H9 (cell line): Measurements from ENCODE around the gene MFN2. TPM values are rescaled to one million over a fixed set of nuclear protein-coding genes. Genes with fewer than 3 reads are reported as not detected.
A peak's percentile ranks its signal among the peaks of the same experiment; 100 is the strongest.

Source experiments
- DNase-seq: peaks from one replicate; pipeline ENCODE4 v3.0.0-alpha.2; 2017
- H2AFZ ChIP-seq: one replicate; pipeline ENCODE4 v1.6.1; 2013; ENCODE audit warnings: mild to moderate bottlenecking, low read length, control low read depth, moderate library complexity
- H2AK5ac ChIP-seq: 2 replicates; pipeline ENCODE4 v1.6.1; 2013; ENCODE audit warnings: low read length, control low read depth, mixed read lengths; ENCODE audit not compliant: insufficient read length
- H2BK120ac ChIP-seq: one replicate; pipeline ENCODE4 v1.6.1; 2013; ENCODE audit warnings: low read depth, mild to moderate bottlenecking, low read length, control low read depth, inconsistent platforms; ENCODE audit not compliant: poor library complexity, severe bottlenecking
- H2BK12ac ChIP-seq: 2 replicates; pipeline ENCODE4 v1.6.1; 2013; ENCODE audit warnings: low read length, control low read depth, mixed read lengths, low read depth; ENCODE audit not compliant: insufficient read length
- H2BK15ac ChIP-seq: 2 replicates; pipeline ENCODE4 v1.6.1; 2013; ENCODE audit warnings: low read depth, low read length, control low read depth
- H2BK20ac ChIP-seq: one replicate; pipeline ENCODE4 v1.6.1; 2013; ENCODE audit warnings: low read depth, mild to moderate bottlenecking, low read length, control low read depth, inconsistent platforms; ENCODE audit not compliant: poor library complexity, severe bottlenecking
- H2BK5ac ChIP-seq: 2 replicates; pipeline ENCODE4 v1.6.1; 2013; ENCODE audit warnings: low read length, control low read depth, mixed read lengths; ENCODE audit not compliant: insufficient read length
- H3K14ac ChIP-seq: 2 replicates; pipeline ENCODE4 v1.6.1; 2013; ENCODE audit warnings: low read length, control low read depth; ENCODE audit not compliant: insufficient read depth
- H3K18ac ChIP-seq: 2 replicates; pipeline ENCODE4 v1.6.1; 2013; ENCODE audit warnings: low read depth, mild to moderate bottlenecking, mixed read lengths, low read length, control low read depth; ENCODE audit not compliant: insufficient read length
- H3K23ac ChIP-seq: 2 replicates; pipeline ENCODE4 v1.6.1; 2013; ENCODE audit warnings: low read length, control low read depth, mixed read lengths, low read depth; ENCODE audit not compliant: insufficient read length
- H3K23me2 ChIP-seq: 2 replicates; pipeline ENCODE4 v1.6.1; 2013; ENCODE audit warnings: low read depth, mild to moderate bottlenecking, mixed read lengths, low read length, control low read depth; ENCODE audit not compliant: insufficient read length, poor library complexity, severe bottlenecking
- H3K27ac ChIP-seq: 2 replicates; pipeline ENCODE4 v1.5.1; 2013; ENCODE audit warnings: low read length, control low read depth, mixed read lengths, low read depth; ENCODE audit not compliant: insufficient read length
- H3K27me3 ChIP-seq: 2 replicates; pipeline ENCODE4 v1.6.1; 2013; ENCODE audit warnings: low read length, control low read depth, inconsistent platforms; ENCODE audit not compliant: insufficient read depth
- H3K4ac ChIP-seq: 2 replicates; pipeline ENCODE4 v1.6.1; 2013; ENCODE audit warnings: low read depth, mild to moderate bottlenecking, control low read depth, inconsistent platforms, low read length, moderate library complexity
- H3K4me1 ChIP-seq: 2 replicates; pipeline ENCODE4 v1.6.1; 2013; ENCODE audit warnings: low read length, control low read depth, inconsistent platforms; ENCODE audit not compliant: insufficient read depth
- H3K4me2 ChIP-seq: 2 replicates; pipeline ENCODE4 v1.6.1; 2013; ENCODE audit warnings: low read length, control low read depth, mixed read lengths; ENCODE audit not compliant: insufficient read length, insufficient read depth
- H3K56ac ChIP-seq: 2 replicates; pipeline ENCODE4 v1.6.1; 2013; ENCODE audit warnings: low read depth, mild to moderate bottlenecking, mixed read lengths, low read length, control low read depth; ENCODE audit not compliant: insufficient read length
- H3K79me1 ChIP-seq: 2 replicates; pipeline ENCODE4 v1.6.1; 2013; ENCODE audit warnings: low read depth, mild to moderate bottlenecking, moderate library complexity, low read length, control low read depth, inconsistent platforms; ENCODE audit not compliant: insufficient read depth, poor library complexity, severe bottlenecking
- H3K79me2 ChIP-seq: 2 replicates; pipeline ENCODE4 v1.6.1; 2013; ENCODE audit warnings: low read length, control low read depth, inconsistent platforms; ENCODE audit not compliant: insufficient read depth
- H3K9ac ChIP-seq: 2 replicates; pipeline ENCODE4 v1.6.1; 2013; ENCODE audit warnings: low read length, control low read depth, mixed read lengths; ENCODE audit not compliant: insufficient read length; ENCODE audit errors: extremely low read depth
- H3K9me3 ChIP-seq: one replicate; pipeline ENCODE4 v1.6.1; 2013; ENCODE audit warnings: low read depth, low read length, inconsistent platforms; ENCODE audit not compliant: control insufficient read depth
- H3T11ph ChIP-seq: one replicate; pipeline ENCODE4 v1.6.1; 2013; ENCODE audit warnings: mild to moderate bottlenecking, low read length, control low read depth, inconsistent platforms
- H4K20me1 ChIP-seq: one replicate; pipeline ENCODE4 v1.6.1; 2013; ENCODE audit not compliant: control insufficient read depth, insufficient read length, insufficient read depth
- H4K5ac ChIP-seq: 2 replicates; pipeline ENCODE4 v1.6.1; 2013; ENCODE audit warnings: low read depth, mild to moderate bottlenecking, mixed read lengths, low read length, control low read depth; ENCODE audit not compliant: insufficient read length
- H4K8ac ChIP-seq: replicated peaks from 2 replicates; pipeline ENCODE4 v1.6.1; 2013; ENCODE audit warnings: low read length, control low read depth, mixed read lengths, low read depth; ENCODE audit not compliant: insufficient read length
- H4K91ac ChIP-seq: 2 replicates; pipeline ENCODE4 v1.6.1; 2013; ENCODE audit warnings: low read depth, mild to moderate bottlenecking, moderate library complexity, mixed read lengths, low read length, control low read depth; ENCODE audit not compliant: insufficient read length
- H3K27ac Mint-ChIP-seq, 3 experiments: 2 replicates in 2 of 3; 3 replicates in 1 of 3; pipeline ENCODE4 v1.8.0; 2020 to 2021; ENCODE audit warnings: mixed read lengths in 3 of 3, mild to moderate bottlenecking in 1 of 3, moderate library complexity in 1 of 3
- H3K27me3 Mint-ChIP-seq: 2 replicates; pipeline ENCODE4 v1.8.0; 2021; ENCODE audit warnings: low read depth, mild to moderate bottlenecking, moderate library complexity, mixed read lengths
- H3K36me3 Mint-ChIP-seq, 3 experiments: 2 replicates in 2 of 3; 3 replicates in 1 of 3; pipeline ENCODE4 v1.8.0; 2020 to 2021; ENCODE audit warnings: low read depth in 3 of 3, mixed read lengths in 3 of 3; ENCODE audit not compliant: insufficient read depth in 1 of 3
- H3K4me1 Mint-ChIP-seq, 2 experiments: 2 replicates each; pipeline ENCODE4 v1.8.0; 2020; ENCODE audit warnings: mixed read lengths in 2 of 2
- H3K4me3 Mint-ChIP-seq, 2 experiments: 2 replicates in 1 of 2; 3 replicates in 1 of 2; pipeline ENCODE4 v1.8.0; 2020 to 2021; ENCODE audit warnings: mild to moderate bottlenecking in 2 of 2, mixed read lengths in 2 of 2, moderate library complexity in 1 of 2
- H3K9me3 Mint-ChIP-seq, 2 experiments: 2 replicates in 1 of 2; 3 replicates in 1 of 2; pipeline ENCODE4 v1.8.0; 2020; ENCODE audit warnings: mild to moderate bottlenecking in 2 of 2, mixed read lengths in 2 of 2, moderate library complexity in 1 of 2
- WGBS: extraction: QIAGEN DNeasy Blood & Tissue Kit; methylation state at CpG from one replicate; pipeline ENCODE4 v1.1.7; 2013; ENCODE audit warnings: missing lambda C conversion rate, low lambda C conversion rate, mixed read lengths; ENCODE audit not compliant: insufficient read length; ENCODE audit errors: extremely low coverage; 5-methylcytosine and 5-hydroxymethylcytosine counted together
- total RNA-seq: library from RNA; stranded (reverse); gene quantifications from 2 replicates; pipeline ENCODE4 v1.2.1, GENCODE V29; 2021
- TF ChIP-seq, protein P1 (sequence below): fragments of 200-600 bp; sonication (generic); conservative IDR thresholded peaks from 3 replicates; pipeline ENCODE4 v1.8.0; 2021; ENCODE audit warnings: antibody characterized with exemption, mild to moderate bottlenecking

The MFN2 gene
- total RNA-seq, 1 experiment from 2014 or later: 61.4 TPM

GRCh38 chr1:11943619-11944018 is 36.6 kb upstream of the MFN2 start:
- H3K9ac ChIP-seq: no peak overlapping the region
- H2BK5ac ChIP-seq: no peak overlapping the region
- no peak overlapping the region for H3K27ac ChIP-seq
- H3K18ac ChIP-seq: no peak overlapping the region
- H4K20me1 ChIP-seq: peaks cover 4% of the 10 kb centered on the region
- no peaks in the 10 kb centered on the region for H3K79me1 ChIP-seq
- H3K23me2 ChIP-seq: no peaks in the 10 kb centered on the region
- H2BK12ac ChIP-seq: no peak overlapping the region
- no peak overlapping the region for H4K5ac ChIP-seq
- no peak overlapping the region for H3K23ac ChIP-seq
- Mint-ChIP-seq H3K4me3 (no peak overlapping the region), H3K36me3 (peaks cover 11 to 32% (median 18%) of the 10 kb centered on the region in 3 experiments), H3K27ac (peak overlapping the region in 2 of 3 experiments; percentile 61 to 65; a peak in 3 of 7 replicates), H3K4me1 (peaks cover 30 to 34% of the 10 kb centered on the region in 2 experiments), H3K27me3 (no peaks in the 10 kb centered on the region), H3K9me3 (peaks cover 0 to 3% of the 10 kb centered on the region in 2 experiments; a peak in 1 of 5 replicates)
- H3K14ac ChIP-seq: no peak overlapping the region
- no peak overlapping the region for H3T11ph ChIP-seq
- H3K4me2 ChIP-seq: no peak overlapping the region
- no peak overlapping the region for H3K56ac ChIP-seq
- H4K91ac ChIP-seq: no peak overlapping the region
- WGBS: no CpG with 5 or more reads among the region's 4 CpGs
- no peak for DNase-seq
- no peaks in the 10 kb centered on the region for H3K9me3 ChIP-seq
- no peaks in the 10 kb centered on the region for H3K27me3 ChIP-seq
- no peak overlapping the region for H2AFZ ChIP-seq
- TF ChIP-seq, protein P1, sequence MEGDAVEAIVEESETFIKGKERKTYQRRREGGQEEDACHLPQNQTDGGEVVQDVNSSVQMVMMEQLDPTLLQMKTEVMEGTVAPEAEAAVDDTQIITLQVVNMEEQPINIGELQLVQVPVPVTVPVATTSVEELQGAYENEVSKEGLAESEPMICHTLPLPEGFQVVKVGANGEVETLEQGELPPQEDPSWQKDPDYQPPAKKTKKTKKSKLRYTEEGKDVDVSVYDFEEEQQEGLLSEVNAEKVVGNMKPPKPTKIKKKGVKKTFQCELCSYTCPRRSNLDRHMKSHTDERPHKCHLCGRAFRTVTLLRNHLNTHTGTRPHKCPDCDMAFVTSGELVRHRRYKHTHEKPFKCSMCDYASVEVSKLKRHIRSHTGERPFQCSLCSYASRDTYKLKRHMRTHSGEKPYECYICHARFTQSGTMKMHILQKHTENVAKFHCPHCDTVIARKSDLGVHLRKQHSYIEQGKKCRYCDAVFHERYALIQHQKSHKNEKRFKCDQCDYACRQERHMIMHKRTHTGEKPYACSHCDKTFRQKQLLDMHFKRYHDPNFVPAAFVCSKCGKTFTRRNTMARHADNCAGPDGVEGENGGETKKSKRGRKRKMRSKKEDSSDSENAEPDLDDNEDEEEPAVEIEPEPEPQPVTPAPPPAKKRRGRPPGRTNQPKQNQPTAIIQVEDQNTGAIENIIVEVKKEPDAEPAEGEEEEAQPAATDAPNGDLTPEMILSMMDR: no peak
- H2AK5ac ChIP-seq: no peak overlapping the region
- H3K4me1 ChIP-seq: no peaks in the 10 kb centered on the region; the same call in 1 of the 2 replicates
- H2BK20ac ChIP-seq: no peak overlapping the region
- no peaks in the 10 kb centered on the region for H3K79me2 ChIP-seq
- no peak overlapping the region for H4K8ac ChIP-seq
- no peak overlapping the region for H3K4ac ChIP-seq
- no peak overlapping the region for H2BK15ac ChIP-seq
- H2BK120ac ChIP-seq: no peak overlapping the region
